ENCODE results near the gene SCFD2. TPM values are rescaled to one million over a fixed set of nuclear protein-coding genes. Genes with fewer than 3 reads are reported as not detected.
A peak's percentile ranks its signal among the peaks of the same experiment; 100 is the strongest.

Gene SCFD2
- total and polyA plus RNA-seq, 12 donors, result 2.9 to 15.0 (median 9.7) TPM

- H3K36me3 ChIP-seq, result no peaks in the 10 kb centered on the region
- ATAC-seq, result peak in 6 of 8 donors; percentile 42 to 78 (median 65)
- H3K4me3 ChIP-seq, result no peak overlapping the region
- H3K27ac ChIP-seq, result peak overlapping the region in 8 of 10 donors; percentile 6 to 77 (median 62)
- intact Hi-C loops (cut with DNase I), result loop anchor here in 2 of 10 donors (5.0 to 10.0 kb wide), 2 partner anchors 170 to 682 kb away; no protein-coding TSS in a partner anchor
- no peak for TF ChIP-seq CTCF (IDR thresholded peaks at IDR 0.05)
- H3K9me3 ChIP-seq, result no peaks in the 10 kb centered on the region
- no peak for DNase-seq
- H3K4me1 ChIP-seq, result peaks cover 9 to 48% (median 36%) of the 10 kb centered on the region in 9 donors
- H3K27me3 ChIP-seq, result no peaks in the 10 kb centered on the region
- WGBS, 2 donors, result 65 to 69% methylated on average over 2 of the region's 2 CpGs
These were observed 343.3 kb downstream of the SCFD2 start for GRCh38 chr4:53022513-53023100.

GRCh38 chr4:53021754-53022512 lies 343.9 kb downstream of the SCFD2 start:
- 55 to 56% methylated on average over 2 of the region's 2 CpGs for WGBS, 2 donors
- DNase-seq (no peak), ATAC-seq (peak in 3 of 8 donors; percentile 30 to 66 (median 49))
- H3K9me3 ChIP-seq, result no peaks in the 10 kb centered on the region
- intact Hi-C loops (cut with DNase I), result loop anchor here in 2 of 10 donors (5.0 to 10.0 kb wide), 2 partner anchors 170 to 683 kb away; no protein-coding TSS in a partner anchor
- no peaks in the 10 kb centered on the region for H3K27me3 ChIP-seq
- H3K36me3 ChIP-seq, result no peaks in the 10 kb centered on the region
- H3K4me3 ChIP-seq, result no peak overlapping the region
- no peak for TF ChIP-seq CTCF (IDR thresholded peaks at IDR 0.05)
- H3K27ac ChIP-seq, result peak overlapping the region in 8 of 10 donors; percentile 6 to 77 (median 62)
- H3K4me1 ChIP-seq, result peaks cover 9 to 50% (median 36%) of the 10 kb centered on the region in 9 donors

GRCh38 chr4:53019485-53020382 lies 346.1 kb downstream of the SCFD2 start:
- peaks cover 9 to 67% (median 45%) of the 10 kb centered on the region in 9 donors for H3K4me1 ChIP-seq
- peak in 3 of 8 donors; percentile 55 to 82 (median 56) for ATAC-seq
- intact Hi-C loops (cut with DNase I), result loop anchor here (5.0 to 10.0 kb wide), 10 partner anchors 173 to 1213 kb away; partner anchors contain the start of genes PDGFRA (in 4 of the 10), SCFD2 (in 2 of the 10) and FIP1L1 (in 1 of the 10)
- DNase-seq, result no peak
- peak overlapping the region in 5 of 10 donors; percentile 3 to 55 (median 23) for H3K27ac ChIP-seq
- H3K4me3 ChIP-seq, result no peak overlapping the region
- H3K36me3 ChIP-seq, result no peaks in the 10 kb centered on the region
- H3K9me3 ChIP-seq, result no peaks in the 10 kb centered on the region
- 34 to 48% methylated on average over 6 of the region's 6 CpGs for WGBS, 2 donors
- no peak for TF ChIP-seq CTCF (IDR thresholded peaks at IDR 0.05)
- H3K27me3 ChIP-seq, result no peaks in the 10 kb centered on the region

Measured in heart right ventricle (tissue), 16 donors.